Subcutaneous preadipocyte (primary cell): ENCODE results near the gene SH3D19. TPM values are rescaled to one million over a fixed set of nuclear protein-coding genes. Genes with fewer than 3 reads are reported as not detected.

Experiments
- small RNA-seq: library from RNA; depleted of rRNA; stranded (forward); fragments of <200 nt; gene quantifications from one replicate; pipeline ENCODE3, GENCODE V24; 2012
- total RNA-seq: library from RNA; depleted of rRNA; stranded (reverse); fragments of >200 nt; gene quantifications from 2 replicates; pipeline ENCODE4 v1.2.3, GENCODE V29; 2012

The SH3D19 gene, protein sequence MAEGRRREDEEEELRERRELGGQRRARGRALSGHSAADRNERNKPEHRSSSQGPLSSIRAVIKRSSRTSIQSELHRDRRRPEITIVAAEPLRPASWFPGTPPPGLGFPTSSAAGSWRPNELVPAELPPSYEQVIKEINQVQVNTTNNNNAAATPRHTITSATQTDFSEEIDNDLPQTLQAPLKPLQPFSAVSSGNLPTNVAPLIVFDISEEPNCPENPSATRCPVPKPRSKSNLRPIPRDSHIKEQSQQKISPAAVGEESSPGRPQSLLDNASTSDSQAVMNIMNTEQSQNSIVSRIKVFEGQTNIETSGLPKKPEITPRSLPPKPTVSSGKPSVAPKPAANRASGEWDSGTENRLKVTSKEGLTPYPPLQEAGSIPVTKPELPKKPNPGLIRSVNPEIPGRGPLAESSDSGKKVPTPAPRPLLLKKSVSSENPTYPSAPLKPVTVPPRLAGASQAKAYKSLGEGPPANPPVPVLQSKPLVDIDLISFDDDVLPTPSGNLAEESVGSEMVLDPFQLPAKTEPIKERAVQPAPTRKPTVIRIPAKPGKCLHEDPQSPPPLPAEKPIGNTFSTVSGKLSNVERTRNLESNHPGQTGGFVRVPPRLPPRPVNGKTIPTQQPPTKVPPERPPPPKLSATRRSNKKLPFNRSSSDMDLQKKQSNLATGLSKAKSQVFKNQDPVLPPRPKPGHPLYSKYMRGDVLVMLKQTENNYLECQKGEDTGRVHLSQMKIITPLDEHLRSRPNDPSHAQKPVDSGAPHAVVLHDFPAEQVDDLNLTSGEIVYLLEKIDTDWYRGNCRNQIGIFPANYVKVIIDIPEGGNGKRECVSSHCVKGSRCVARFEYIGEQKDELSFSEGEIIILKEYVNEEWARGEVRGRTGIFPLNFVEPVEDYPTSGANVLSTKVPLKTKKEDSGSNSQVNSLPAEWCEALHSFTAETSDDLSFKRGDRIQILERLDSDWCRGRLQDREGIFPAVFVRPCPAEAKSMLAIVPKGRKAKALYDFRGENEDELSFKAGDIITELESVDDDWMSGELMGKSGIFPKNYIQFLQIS
- total RNA-seq = 69.6 and 86.0 TPM in 2 replicates

DNA sequence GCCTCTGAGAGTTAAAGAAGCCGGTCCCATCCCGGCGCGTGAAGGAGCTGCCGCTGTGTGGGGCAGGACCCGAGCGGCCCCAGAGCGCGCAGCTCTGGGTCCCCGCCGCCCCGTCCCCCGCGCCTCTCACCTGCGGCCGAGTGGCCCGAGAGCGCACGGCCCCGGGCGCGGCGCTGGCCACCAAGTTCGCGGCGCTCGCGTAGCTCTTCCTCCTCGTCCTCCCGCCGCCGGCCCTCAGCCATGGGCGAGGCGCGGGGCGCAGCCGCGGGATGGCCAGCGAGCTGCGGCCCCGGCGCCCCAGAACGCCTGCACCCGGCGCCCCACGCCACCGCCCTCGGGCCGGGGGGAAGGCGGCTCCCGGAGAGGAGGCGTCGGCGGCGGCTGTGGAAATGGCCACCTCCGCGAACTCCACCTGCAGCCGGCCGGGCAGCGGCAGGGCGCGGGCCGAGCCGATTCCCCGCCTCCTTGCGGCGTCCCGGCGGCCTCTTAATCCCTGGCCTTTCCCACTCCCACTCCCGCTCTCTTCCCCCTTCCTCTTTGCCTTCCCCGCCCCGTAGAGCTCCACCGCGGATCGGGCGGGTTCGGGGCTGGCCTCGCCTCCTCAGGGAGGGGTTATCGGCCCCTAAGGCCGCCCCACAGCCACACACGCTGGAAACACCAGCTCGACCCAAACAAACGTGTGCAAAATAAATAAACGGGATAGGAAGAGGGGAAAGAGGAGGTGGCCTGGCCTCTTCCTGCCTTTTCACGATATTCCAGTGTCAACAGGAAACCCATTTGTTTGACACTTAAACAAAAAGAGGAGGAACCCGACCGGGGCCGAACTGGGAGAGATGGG lies at the start of gene SH3D19:
Gene SH3D19 (minus strand): TSS at position 495 of the 838 bp plus-strand sequence. CDS start 253 bp downstream, at position 242.

DNA sequence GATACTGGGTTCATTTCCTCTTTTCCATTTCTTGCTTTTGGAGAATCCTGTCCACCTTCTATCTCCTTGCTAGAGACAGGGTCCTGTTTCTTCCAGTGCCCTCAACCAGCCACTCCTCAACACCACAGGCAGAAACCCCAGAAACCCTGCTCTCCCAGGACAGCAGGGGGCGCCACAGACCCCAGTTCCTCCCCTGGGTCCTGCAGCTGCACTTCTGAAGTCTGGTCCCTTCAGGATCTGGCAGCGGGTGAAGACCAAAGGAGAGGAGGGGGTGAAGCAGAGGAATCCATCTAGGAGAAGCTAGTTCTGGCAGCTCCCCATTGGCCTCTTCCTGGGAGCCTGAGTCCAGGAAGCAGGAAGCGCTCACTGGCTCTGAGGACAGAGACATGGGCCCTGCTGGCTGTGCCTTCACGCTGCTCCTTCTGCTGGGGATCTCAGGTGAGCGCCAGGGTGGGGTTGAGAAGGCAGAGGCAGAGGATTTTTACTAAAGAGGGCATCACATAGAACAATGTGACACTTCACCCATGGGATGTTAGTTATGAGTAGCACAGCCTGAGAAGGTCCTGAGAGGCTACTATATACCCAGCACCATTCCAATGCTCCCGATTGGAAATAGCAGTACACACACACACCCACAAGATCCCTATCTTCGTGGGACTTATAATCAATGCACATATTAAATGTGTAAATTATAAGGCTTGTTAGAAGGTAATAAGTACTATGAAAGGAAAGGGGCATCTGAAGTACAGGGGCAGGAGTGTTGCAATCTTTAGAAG lies 48.4 kb downstream of the SH3D19 start, which contains the start of gene PRSS48:
Gene PRSS48 (plus strand): TSS at position 375 of the 776 bp plus-strand sequence. CDS start 12 bp downstream, at position 387.

DNA sequence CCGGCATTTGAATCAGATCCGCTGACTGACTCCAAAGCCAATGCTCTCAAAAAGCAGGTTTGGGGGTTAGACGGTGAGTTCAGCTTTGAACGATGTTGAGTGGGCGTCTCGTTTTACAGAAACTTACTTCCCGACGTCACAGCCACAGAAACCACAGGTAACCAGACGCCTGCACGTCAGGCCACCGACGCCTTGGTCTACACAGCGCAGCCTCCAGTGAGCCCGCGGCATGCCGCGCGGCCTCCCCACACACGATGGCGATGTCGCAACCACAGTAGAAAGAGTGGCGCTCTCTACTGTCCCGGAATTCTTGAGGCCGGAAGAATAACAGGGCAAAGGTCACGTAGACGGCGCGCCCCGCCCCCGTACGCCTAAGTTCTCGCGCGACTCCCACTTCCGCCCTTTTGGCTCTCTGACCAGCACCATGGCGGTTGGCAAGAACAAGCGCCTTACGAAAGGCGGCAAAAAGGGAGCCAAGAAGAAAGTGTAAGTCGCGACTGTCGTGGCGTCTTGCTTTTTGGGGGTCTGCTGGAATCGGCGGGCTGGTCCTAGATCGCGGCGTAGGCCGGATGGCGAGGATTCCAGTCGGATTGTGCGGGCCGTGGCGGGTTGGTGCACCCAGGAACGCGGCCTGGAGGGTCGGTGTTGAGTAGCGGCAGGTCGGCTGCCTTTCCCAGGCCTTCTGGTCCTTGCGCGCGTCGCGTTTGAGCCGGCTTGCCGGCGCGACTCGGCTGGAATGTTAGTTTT lies 226.0 kb downstream of the SH3D19 start, which contains the start of gene RPS3A:
Gene RPS3A (plus strand): TSS at position 400 of the 747 bp plus-strand sequence. CDS start 25 bp downstream, at position 425.

Small RNA genes lying within 50 kb of the gene (small RNA-seq; reads per million reads assigned to genes)
- gene AC104819.2 (not detected), gene RNU6-1282P (not detected), gene SNORD73A (not detected), gene SNORD73B (17.9 reads per million, percentile 97 among the genes with 10 or more reads in this experiment)

Other genes with a start within 250 kb of the SH3D19 start
- 1,418 and 3,098 TPM in 2 replicates for gene RPS3A, start 226.0 kb downstream of the SH3D19 start, total RNA-seq
- gene PRSS48, start 48.4 kb downstream of the SH3D19 start, total RNA-seq = not detected in 2 replicates
- under 0.01 TPM in 1 of 2 replicates, not detected in the other for gene FHIP1A, start 83.6 kb upstream of the SH3D19 start, total RNA-seq